Hematopoietic multipotent progenitor cell treated with erythropoietin and hydrocortisone succinate and interleukin-3 and kit ligand, for 6 days (in vitro differentiated cells): ENCODE results near the gene RYR2.

ENCODE experiments used
- DNase-seq: peaks from one replicate; pipeline ENCODE4 v3.0.0-alpha.2; 2015

Gene RYR2

GRCh38 chr1:237041795-237042525 lies at the start of gene RYR2:
RYR2 (plus strand) TSS chr1:237042184; CDS start chr1:237042522, 338 bp downstream.
- DNase-seq, result peak; percentile 8

GRCh38 chr1:236992449-236992848 lies 49.5 kb upstream of the RYR2 start:
- DNase-seq, result no peak

- no peak for DNase-seq
These were observed 47.5 kb upstream of the RYR2 start for GRCh38 chr1:236994450-236994849.

- DNase-seq, result no peak
These were observed 44.6 kb upstream of the RYR2 start for GRCh38 chr1:236997361-236997760.

- no peak for DNase-seq
These were observed 44.1 kb upstream of the RYR2 start for GRCh38 chr1:236997882-236998281.

- no peak for DNase-seq
These were observed 43.4 kb upstream of the RYR2 start for GRCh38 chr1:236998546-236998945.

GRCh38 chr1:237000191-237000590 lies 41.8 kb upstream of the RYR2 start:
- no peak for DNase-seq

GRCh38 chr1:237003516-237003915 lies 38.5 kb upstream of the RYR2 start:
- DNase-seq, result no peak

- no peak for DNase-seq
These were observed 37.9 kb upstream of the RYR2 start, which contains the start of gene MT1HL1 for GRCh38 chr1:237004116-237004515. MT1HL1 (minus strand) TSS chr1:237004441; CDS start chr1:237004372, 69 bp downstream.

GRCh38 chr1:237005674-237006073 lies 36.3 kb upstream of the RYR2 start:
- no peak for DNase-seq

GRCh38 chr1:237007147-237007881 lies 34.7 kb upstream of the RYR2 start:
- DNase-seq, result no peak

GRCh38 chr1:237009611-237010010 lies 32.4 kb upstream of the RYR2 start:
- DNase-seq, result no peak

GRCh38 chr1:237011432-237011831 lies 30.6 kb upstream of the RYR2 start:
- no peak for DNase-seq

- no peak for DNase-seq
These were observed 29.6 kb upstream of the RYR2 start for GRCh38 chr1:237012361-237012760.

GRCh38 chr1:237012788-237013383 lies 29.1 kb upstream of the RYR2 start:
- DNase-seq, result no peak

GRCh38 chr1:237013608-237014007 lies 28.4 kb upstream of the RYR2 start:
- no peak for DNase-seq

- DNase-seq, result no peak
These were observed 25.4 kb upstream of the RYR2 start for GRCh38 chr1:237016626-237017025.

- no peak for DNase-seq
These were observed 23.1 kb upstream of the RYR2 start for GRCh38 chr1:237018896-237019295.

- no peak for DNase-seq
These were observed 16.5 kb upstream of the RYR2 start for GRCh38 chr1:237025358-237026074.

- no peak for DNase-seq
These were observed 12.7 kb upstream of the RYR2 start for GRCh38 chr1:237029240-237029639.

GRCh38 chr1:237029850-237030535 lies 12.0 kb upstream of the RYR2 start:
- DNase-seq, result no peak

GRCh38 chr1:237031480-237031879 lies 10.5 kb upstream of the RYR2 start:
- no peak for DNase-seq

- DNase-seq, result no peak
These were observed 10.0 kb upstream of the RYR2 start for GRCh38 chr1:237032029-237032428.
